OCI-LY7 (cell line): Measurements from ENCODE around the gene SPRR2G. TPM values are rescaled to one million over a fixed set of nuclear protein-coding genes. Genes with fewer than 3 reads are reported as not detected.

Source experiments
- BruUV-seq: library from RNA; stranded (reverse); fragments of 400-500 nt; replicated peaks from 2 replicates; lab custom pipeline; 2021; lab: Mats Ljungman, UMichigan
- CTCF ChIA-PET: fragments of 300-600 bp; sonication (Branson Sonifier 250); formaldehyde crosslinking; loops from one replicate; lab custom pipeline; 2022; ENCODE audit warnings: antibody characterized with exemption; ENCODE audit not compliant: unreplicated experiment; lab: Charles Lee
- POLR2A ChIA-PET: fragments of 300-600 bp; sonication (Branson Sonifier 250); formaldehyde crosslinking; loops from one replicate; lab custom pipeline; 2022; ENCODE audit warnings: antibody characterized with exemption; lab: Charles Lee
- DNase-seq: peaks from one replicate; pipeline ENCODE4 v3.0.0-alpha.2; 2015; ENCODE audit warnings: low spot score
- H2AFZ ChIP-seq: fragments of 200-600 bp; sonication (generic), shearing (Covaris generic); 2 replicates; pipeline ENCODE4 v1.6.1; 2014; ENCODE audit warnings: mild to moderate bottlenecking, antibody characterized with exemption, low read length, moderate library complexity
- H3K27ac ChIP-seq: fragments of 200-600 bp; sonication (generic); 2 replicates; pipeline ENCODE4 v1.5.1; 2014; ENCODE audit warnings: mixed run types, low read depth, mild to moderate bottlenecking, moderate library complexity, low read length, inconsistent platforms; ENCODE audit not compliant: poor library complexity, severe bottlenecking
- H3K36me3 ChIP-seq: fragments of 200-600 bp; sonication (generic); 2 replicates; pipeline ENCODE4 v1.6.1; 2014; ENCODE audit warnings: mild to moderate bottlenecking, antibody characterized with exemption, low read length, moderate library complexity, mixed read lengths; ENCODE audit not compliant: insufficient read depth
- H3K4me1 ChIP-seq: fragments of 200-600 bp; sonication (generic); 2 replicates; pipeline ENCODE4 v1.5.1; 2014; ENCODE audit warnings: mild to moderate bottlenecking, low read length; ENCODE audit not compliant: insufficient read depth, poor library complexity, severe bottlenecking
- H3K4me2 ChIP-seq: fragments of 200-600 bp; sonication (generic); 2 replicates; pipeline ENCODE4 v1.6.1; 2014; ENCODE audit warnings: mild to moderate bottlenecking, low read length
- H3K4me3 ChIP-seq: fragments of 200-600 bp; sonication (generic); 2 replicates; pipeline ENCODE4 v1.5.1; 2014; ENCODE audit warnings: mild to moderate bottlenecking, low read depth, low read length; ENCODE audit not compliant: poor library complexity, severe bottlenecking
- H3K79me2 ChIP-seq: fragments of 200-600 bp; sonication (generic); 2 replicates; pipeline ENCODE4 v1.6.1; 2016; ENCODE audit warnings: low read depth, mild to moderate bottlenecking, low read length, moderate library complexity, mixed read lengths; ENCODE audit not compliant: insufficient read depth
- H3K9me2 ChIP-seq: fragments of 200-600 bp; sonication (generic); 2 replicates; pipeline ENCODE4 v1.6.1; 2016; ENCODE audit warnings: mild to moderate bottlenecking, low read length, mixed read lengths; ENCODE audit not compliant: insufficient read depth
- H3K9me3 ChIP-seq: fragments of 200-600 bp; sonication (generic); 2 replicates; pipeline ENCODE4 v1.6.1; 2014; ENCODE audit warnings: mild to moderate bottlenecking, mixed run types, low read length, mixed read lengths
- H4K20me1 ChIP-seq: fragments of 200-600 bp; sonication (generic); 2 replicates; pipeline ENCODE4 v1.6.1; 2014; ENCODE audit warnings: mild to moderate bottlenecking, antibody characterized with exemption, low read length, moderate library complexity, mixed read lengths; ENCODE audit not compliant: insufficient read depth
- CTCF ChIP-seq: fragments of 200-600 bp; sonication (generic); conservative IDR thresholded peaks from 2 replicates; pipeline ENCODE4 v1.5.1; 2014; ENCODE audit warnings: mild to moderate bottlenecking, antibody characterized with exemption, low read length, moderate library complexity, mixed read lengths
- EZH2phosphoT487 ChIP-seq: fragments of 200-600 bp; sonication (generic); IDR thresholded peaks from 2 replicates; pipeline ENCODE4 v1.6.1; 2018; ENCODE audit warnings: low read depth, borderline replicate concordance, mild to moderate bottlenecking, mixed run types, antibody characterized with exemption, low read length, moderate library complexity, mixed read lengths
- intact Hi-C: fragments of 100-400 bp; cut with micrococcal nuclease; formaldehyde crosslinking; loops from one replicate; pipeline ENCODE4 v1.10.0; 2022; ENCODE audit not compliant: unreplicated experiment
- total RNA-seq, 2 experiments: library from RNA; depleted of rRNA in 1 of 2; stranded (reverse); fragments of >200 nt in 1 of 2; shearing (Covaris generic) in 1 of 2; gene quantifications; 2 replicates each; pipeline ENCODE4 v1.2.3, GENCODE V29; 2014 to 2022

The SPRR2G gene
- total RNA-seq, 2 experiments from 2014 or later = not detected

- DNase-seq = no peak
- Histone ChIP-seq H3K4me2 (no peak overlapping the region), H3K27ac (no peak overlapping the region), H3K79me2 (no peaks in the 10 kb centered on the region), H4K20me1 (no peaks in the 10 kb centered on the region), H3K9me3 (no peaks in the 10 kb centered on the region), H2AFZ (no peak overlapping the region), H3K4me1 (no peaks in the 10 kb centered on the region), H3K36me3 (no peaks in the 10 kb centered on the region), H3K4me3 (no peak overlapping the region), H3K9me2 (no peaks in the 10 kb centered on the region)
- ChIA-PET POLR2A (no interaction called here), CTCF (no interaction called here)
- intact Hi-C loops = no loop called here
- no peak for TF ChIP-seq CTCF
- TF ChIP-seq EZH2phosphoT487 = no peak
- no TSS peak for BruUV-seq
These were observed 29.9 kb upstream of the SPRR2G start for GRCh38 chr1:153180556-153180955.

GRCh38 chr1:153178922-153179321, 28.2 kb upstream of the SPRR2G start:
- POLR2A ChIA-PET = no interaction called here
- Histone ChIP-seq H3K9me3 (no peaks in the 10 kb centered on the region), H3K9me2 (no peaks in the 10 kb centered on the region), H3K4me1 (no peaks in the 10 kb centered on the region), H2AFZ (no peak overlapping the region), H3K79me2 (no peaks in the 10 kb centered on the region), H3K27ac (no peak overlapping the region), H4K20me1 (no peaks in the 10 kb centered on the region), H3K36me3 (no peaks in the 10 kb centered on the region), H3K4me3 (no peak overlapping the region), H3K4me2 (no peak overlapping the region)
- CTCF ChIA-PET = no interaction called here
- TF ChIP-seq EZH2phosphoT487 (no peak), CTCF (no peak)
- no peak for DNase-seq
- BruUV-seq = no TSS peak
- intact Hi-C loops = no loop called here

GRCh38 chr1:153174624-153175023, 23.9 kb upstream of the SPRR2G start:
- no peaks in the 10 kb centered on the region for H3K4me1 ChIP-seq
- CTCF ChIA-PET = no interaction called here

More at GRCh38 chr1:153174624-153175023, 23.9 kb upstream of the SPRR2G start:
- Histone ChIP-seq H3K9me3 (no peaks in the 10 kb centered on the region), H3K27ac (no peak overlapping the region), H3K36me3 (no peaks in the 10 kb centered on the region), H2AFZ (no peak overlapping the region), H3K4me3 (no peak overlapping the region), H3K9me2 (no peaks in the 10 kb centered on the region), H3K79me2 (no peaks in the 10 kb centered on the region), H3K4me2 (no peak overlapping the region), H4K20me1 (no peaks in the 10 kb centered on the region)
- no peak for TF ChIP-seq EZH2phosphoT487
- no peak for TF ChIP-seq CTCF
- DNase-seq = no peak
- no TSS peak for BruUV-seq
- intact Hi-C loops = no loop called here
- POLR2A ChIA-PET = interaction anchor here (0.6 kb wide), 1 partner anchor 287 kb away, joined by 3 read pairs; no protein-coding TSS in a partner anchor
